GM19238 (cell line): ENCODE measurements around the gene CHD3.

Source experiments
- DNase-seq: peaks from one replicate; pipeline ENCODE4 v3.0.0; 2011; ENCODE audit warnings: low spot score; ENCODE audit not compliant: insufficient read length

CHD3 gene

DNA sequence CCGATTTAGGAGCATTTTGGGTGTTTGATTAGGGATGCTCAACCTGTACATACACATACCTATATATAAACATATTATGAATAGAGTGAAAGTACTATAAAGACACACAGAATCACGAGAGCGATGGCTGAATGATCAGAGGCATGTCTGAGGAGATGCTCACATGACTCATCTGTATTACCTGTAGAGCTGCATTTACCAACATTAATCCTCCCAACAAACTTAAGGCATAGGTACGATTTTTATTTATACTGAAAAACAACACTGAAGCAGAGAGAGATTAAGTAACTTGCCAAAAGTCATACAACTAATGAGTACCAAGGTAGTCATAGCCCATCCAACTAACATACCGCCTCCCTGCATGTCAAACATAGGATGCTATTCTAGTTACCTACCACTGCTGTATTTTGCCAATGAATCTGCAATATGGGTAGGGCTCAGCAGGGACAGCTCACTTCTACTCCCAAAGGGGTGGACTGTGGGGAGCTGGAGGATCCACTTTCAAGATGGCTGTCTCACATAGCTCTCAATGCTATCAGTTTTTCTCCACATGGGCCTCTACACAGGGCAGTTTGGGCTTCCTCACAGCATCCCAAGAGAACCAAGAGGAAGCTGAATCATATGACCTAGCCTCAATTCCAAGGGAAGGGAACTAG is 23.5 kb upstream of the CHD3 start:
- DNase-seq: no peak

DNA sequence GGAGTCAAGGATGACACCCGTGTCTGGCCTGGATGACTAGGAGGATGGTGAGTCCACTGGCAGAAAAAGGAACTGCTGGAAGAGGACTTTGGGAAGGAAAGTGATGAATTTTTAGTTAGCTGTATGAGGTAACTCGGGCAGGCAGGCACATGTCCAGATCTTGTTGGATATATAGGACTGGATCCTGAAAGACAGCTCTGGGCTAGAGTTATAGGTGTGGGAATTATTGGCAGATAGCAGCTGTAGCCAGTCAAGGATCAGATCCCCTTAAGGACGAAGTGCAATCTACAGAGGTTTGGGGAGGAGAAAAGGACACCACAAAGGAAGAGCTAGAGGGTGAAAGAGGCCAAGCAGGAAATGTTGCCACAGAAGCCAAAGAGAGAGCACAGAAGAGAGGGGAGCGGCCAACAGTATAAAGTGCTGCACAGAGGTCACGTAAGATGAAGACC is 20.7 kb upstream of the CHD3 start:
- no peak for DNase-seq

- DNase-seq: no peak
Observed at GRCh38 chr17:7873051-7873450, 15.5 kb upstream of the CHD3 start.

DNA sequence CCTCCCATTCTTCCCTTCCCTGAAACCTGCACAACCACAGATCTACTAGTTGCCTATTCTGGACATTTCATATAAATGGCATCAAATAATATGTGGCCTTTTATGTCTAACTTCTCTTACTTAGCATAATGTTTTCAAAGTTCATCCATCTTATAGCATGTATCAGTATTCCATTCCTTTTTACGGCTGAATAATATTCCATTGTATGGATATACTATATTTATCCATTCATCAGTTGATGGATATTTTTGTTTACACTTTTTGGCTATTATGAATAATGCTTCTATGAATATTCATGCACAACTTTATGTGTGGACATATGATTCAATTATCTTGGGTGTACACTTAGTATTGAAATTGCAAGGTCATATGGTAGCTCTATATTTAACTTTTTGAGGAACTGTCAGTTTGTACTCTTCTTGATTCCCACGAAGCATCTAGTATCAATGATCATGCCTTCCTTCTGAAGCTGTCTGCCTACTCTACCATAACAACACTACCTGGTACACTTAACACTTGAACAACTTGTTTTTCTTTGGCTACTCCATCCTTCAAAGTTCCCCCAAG is 12.7 kb upstream of the CHD3 start:
- DNase-seq: no peak

- DNase-seq: no peak
Observed at GRCh38 chr17:7878234-7878633, 10.4 kb upstream of the CHD3 start.

- no peak for DNase-seq
Observed at GRCh38 chr17:7880076-7880868, 8.3 kb upstream of the CHD3 start.

DNA sequence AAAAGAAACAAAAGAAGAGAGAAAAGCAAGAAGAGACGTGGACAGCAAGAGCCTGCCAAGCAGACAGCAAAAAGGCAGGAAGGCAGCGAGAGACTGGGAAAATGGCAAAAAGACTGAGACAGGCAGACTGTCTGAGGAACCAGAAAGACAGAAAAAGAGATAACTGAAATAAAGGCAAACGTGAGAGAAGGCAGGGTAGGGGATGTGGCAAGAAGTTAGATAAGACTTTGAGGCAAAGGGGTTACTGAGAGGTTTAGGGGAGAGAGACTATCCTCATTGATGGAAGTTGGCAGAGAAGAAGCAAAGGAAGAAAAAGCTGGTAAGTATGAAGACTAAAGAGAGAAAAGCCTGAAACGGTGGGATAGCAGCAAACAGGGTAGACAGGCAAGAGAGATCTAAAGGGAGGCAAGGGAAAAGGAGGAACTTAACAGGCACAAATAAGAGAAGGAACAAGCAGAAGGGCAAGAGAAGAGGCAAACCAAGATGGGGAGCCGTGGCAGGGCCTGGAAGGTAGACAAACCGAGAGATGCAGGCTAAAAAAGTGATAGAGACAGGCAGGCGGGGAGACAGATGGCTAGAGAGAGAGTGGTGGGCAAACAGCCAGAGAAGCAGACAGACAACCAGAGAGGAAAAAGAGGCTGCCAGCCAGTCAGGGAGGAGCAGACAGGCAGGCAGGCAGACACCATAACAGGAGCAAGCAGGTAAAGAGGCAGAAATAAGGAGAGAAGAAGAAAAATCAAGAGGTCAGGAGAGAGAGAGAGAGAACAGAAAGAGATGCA is 7.1 kb upstream of the CHD3 start:
- DNase-seq: no peak

DNA sequence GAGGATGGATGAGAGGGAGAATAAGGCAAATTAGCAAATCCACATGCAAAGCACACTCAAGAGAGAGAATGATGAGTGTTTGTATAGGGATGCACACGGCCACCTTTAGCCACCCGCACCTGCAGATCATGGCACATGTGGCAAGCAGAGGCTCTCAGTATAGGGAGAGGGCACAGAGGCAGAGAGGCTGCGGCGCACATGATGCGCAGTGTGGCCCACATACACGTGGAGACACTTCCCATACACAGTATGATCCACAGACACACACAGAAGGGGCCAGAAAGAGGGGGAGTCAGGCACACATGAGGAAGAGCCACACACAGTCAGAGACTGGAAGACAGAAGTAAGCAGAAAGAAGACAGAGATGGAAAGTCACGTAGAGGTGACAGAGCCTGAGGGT is 6.5 kb upstream of the CHD3 start:
- no peak for DNase-seq

DNA sequence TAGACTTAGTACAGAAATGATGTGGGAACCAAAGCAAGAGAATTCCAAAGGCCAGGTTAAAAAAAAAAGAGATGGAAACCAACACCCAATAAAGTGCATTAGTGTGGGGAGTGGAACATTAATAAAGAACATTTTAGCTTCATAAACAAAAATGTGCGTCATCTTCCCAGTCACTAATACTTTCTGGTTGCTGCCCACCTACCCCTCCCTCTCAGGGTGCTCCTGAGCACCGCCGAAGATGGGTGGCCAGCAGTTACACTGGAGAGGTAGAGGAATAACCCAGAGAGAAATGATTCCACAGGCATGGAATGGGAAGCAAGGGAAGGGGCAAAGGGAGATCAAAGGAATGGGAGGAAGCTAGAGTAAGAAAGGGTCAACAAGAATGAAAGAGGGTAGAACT is 6.0 kb upstream of the CHD3 start:
- no peak for DNase-seq

- no peak for DNase-seq
Observed at GRCh38 chr17:7883781-7884386, 4.7 kb upstream of the CHD3 start.

GRCh38 chr17:7884581-7885366 is 3.8 kb upstream of the CHD3 start:
- no peak for DNase-seq

DNA sequence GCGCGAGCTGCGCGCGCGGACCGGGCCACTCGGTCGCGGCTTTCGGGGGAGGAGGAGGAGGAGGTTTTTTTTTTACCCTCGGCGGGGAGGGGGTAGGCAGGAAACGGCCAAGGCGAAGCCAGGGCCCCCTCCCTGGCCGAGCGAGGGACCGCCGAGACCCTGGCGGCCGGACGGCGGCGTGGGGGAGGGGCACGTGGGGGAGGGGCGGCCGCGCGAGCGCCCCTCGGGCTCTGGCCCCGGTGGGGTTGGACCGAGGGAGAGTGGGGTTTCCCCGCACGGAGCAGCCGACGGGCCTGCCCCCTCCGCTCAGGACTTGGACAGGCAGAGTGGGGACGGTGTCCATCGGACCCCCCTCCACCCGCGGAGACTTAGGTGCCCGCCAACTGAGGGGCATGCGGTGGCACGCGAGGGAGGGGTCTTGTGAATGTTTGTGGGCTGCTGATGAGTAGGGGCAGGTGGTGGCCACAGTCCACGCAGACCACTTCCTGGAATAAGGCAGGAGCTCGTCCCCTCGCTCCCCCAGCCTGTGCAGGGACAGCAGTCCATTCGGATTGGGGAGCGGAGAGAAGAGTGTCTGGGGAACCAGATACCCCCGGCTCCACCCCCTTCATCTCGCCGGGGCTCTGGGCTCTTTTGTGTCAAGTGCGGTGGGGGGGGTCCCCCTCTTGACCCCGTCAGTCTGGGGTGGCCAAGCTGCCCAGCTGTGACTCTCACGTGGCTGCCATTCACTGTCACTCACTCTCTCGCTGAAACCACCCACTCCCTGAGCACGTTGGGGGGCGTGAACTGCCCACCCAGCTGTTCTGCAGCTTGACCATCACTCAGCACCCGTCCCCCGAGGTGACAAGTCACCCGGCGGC is 3.0 kb upstream of the CHD3 start:
- DNase-seq: peak; percentile 65

DNA sequence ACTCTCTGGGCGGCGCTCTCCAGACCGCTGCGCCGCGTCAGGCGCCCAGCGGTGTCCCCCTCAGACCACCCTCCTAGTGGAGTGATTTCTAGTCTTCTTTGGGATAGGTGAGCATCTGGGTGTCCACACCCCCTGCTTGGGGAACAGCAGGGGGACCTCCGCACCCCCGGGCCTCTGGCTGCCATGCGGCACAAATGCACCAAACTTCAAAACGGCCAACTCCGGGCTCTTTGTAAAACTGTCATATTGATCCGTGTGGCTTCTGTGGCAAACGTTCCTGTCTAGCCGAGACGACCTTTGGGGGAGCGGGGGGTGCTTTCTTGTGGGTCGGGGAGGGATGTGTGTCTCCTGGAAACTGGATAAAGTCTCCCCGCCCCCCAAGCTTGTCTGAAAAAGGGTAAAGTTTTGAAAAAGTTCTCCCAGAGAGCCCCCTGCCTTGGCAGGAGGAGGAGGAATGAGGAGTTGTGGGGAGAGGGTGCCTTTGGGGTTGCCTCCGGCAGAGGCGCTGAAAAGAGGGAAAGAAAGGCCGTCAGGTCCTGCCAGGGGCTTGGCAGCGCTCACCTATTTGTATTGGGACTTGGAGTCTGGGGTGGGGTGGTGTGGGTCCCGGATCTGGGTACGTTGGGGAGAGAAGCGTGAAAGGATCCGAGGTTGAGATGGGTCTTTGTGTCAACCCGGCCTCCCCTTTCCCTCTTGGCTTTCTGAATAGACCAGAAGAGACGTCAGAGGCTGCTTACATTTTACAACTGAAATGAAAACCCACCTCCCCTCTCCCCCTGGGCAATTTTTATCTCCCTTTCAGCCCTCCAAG is 2.2 kb upstream of the CHD3 start:
- DNase-seq: peak; percentile 33

DNA sequence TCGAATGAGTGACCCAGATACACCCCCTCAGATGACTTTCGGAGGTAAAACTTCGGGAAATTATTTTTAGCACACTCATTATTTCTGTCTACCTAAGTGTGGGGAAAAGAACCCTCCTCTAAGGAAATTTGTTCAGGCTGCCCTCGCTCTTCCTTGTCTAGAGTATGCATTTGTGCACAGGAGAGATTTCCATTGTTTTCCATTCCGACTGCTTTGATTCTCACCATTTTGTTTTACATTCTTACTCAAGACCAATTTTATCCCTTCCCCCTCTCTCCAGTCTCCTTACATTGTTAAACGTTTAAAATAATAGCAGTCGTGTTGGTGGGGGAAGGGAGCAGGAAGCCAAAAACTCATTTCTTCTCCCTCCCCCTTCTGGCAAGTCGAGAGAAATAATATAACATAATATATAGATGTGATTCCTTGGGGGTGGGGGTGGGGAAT is 1.5 kb upstream of the CHD3 start:
- no peak for DNase-seq

DNA sequence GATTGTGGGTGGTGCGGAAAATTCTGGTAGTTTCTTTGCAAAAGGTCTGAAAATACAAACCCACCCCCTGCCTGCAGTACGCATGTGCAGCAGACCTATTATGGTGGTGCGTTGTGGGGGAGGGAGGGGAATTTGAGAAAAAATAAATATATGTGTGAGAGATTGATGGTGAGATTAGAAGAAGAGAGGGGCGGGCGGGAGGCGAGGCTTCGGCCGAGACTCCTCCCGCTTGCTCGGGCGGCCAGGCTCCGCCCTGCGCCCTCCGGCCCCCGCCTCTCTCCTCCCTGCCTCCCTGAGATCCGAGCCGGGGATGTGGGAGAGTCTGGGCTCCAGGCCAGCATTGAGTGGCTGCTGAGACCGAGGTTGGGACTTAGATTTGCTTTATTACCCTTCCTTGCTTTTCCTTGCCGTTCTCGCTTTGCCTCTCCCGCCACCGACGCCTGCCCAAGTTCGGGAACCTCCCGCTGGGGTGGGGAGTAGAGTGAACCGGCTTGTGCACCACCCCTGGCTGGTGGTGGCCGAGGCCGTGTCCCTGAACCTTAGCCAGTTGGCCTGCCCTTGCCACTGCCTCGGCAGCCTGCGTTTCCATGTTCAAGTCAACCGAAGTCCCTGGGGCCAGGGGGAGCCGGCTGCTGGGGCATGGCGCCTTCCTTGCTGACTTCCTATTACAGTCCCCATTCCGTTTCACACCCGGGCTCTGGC is 956 bp upstream of the CHD3 start:
- DNase-seq: peak; percentile 68

DNA sequence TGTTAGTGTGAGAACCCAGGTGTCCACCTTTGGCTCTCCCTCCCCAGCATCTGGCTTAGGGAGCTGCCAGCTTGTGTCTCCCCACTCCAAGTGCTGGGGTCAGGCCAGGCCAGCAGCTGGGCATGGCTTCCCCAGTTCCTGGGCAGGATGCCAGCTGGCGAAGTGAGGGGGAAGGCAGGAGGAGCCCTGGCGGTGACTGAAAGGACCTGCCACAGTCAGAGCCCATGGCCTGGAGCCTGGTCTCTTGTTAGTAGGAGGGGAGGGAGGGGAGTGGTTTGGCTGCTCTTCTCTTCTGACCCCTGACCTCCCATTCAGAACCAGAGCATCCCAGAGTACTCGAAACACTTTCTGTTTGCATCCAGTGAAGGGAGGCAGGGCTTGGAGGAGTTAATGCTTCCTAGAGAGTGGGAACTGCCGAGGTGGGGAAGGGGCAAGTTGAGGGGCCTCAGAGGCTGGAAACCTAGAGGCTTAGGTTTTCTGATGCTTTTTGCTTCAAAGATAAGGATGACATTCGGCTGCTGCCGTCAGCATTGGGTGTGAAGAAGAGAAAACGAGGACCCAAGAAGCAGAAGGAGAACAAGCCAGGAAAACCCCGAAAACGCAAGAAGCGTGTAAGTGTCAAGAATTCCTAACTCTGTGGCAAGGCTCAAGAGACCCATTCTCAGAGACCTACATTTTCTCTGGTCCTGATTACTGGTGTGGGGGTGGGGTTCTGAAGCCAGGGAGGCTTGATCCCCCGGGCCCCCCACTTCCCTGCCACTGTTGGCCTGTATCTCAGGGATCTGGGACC is 772 bp downstream of the CHD3 start:
- no peak for DNase-seq

- DNase-seq: no peak
Observed at GRCh38 chr17:7893187-7893880, 4.7 kb downstream of the CHD3 start.
